Calu3 (cell line): ENCODE data around the gene HSD17B13. TPM values are rescaled to one million over a fixed set of nuclear protein-coding genes. Genes with fewer than 3 reads are reported as not detected.
"Not testable (repeated sequence)": the region's sequence is repeated elsewhere in the genome, so short reads cannot be mapped to it uniquely, and the experiment has no call there.

ENCODE experiments used
- BruUV-seq: library from RNA; stranded (reverse); fragments of 400-500 nt; replicated peaks from 2 replicates; lab custom pipeline; 2021; lab: Mats Ljungman, UMichigan
- CTCF ChIA-PET: fragments of 300-600 bp; sonication (Branson Sonifier 250); formaldehyde crosslinking; loops from one replicate; lab custom pipeline; 2022; ENCODE audit warnings: antibody characterized with exemption; lab: Charles Lee
- DNase-seq: peaks from one replicate; pipeline ENCODE4 v3.0.0; 2022
- H3K27ac Mint-ChIP-seq: one replicate; pipeline ENCODE4 v1.8.0; 2022; ENCODE audit warnings: mixed read lengths; ENCODE audit not compliant: unreplicated experiment
- H3K27me3 Mint-ChIP-seq: one replicate; pipeline ENCODE4 v1.8.0; 2022; ENCODE audit warnings: mixed read lengths; ENCODE audit not compliant: unreplicated experiment
- H3K36me3 Mint-ChIP-seq: one replicate; pipeline ENCODE4 v1.8.0; 2022; ENCODE audit warnings: mild to moderate bottlenecking, moderate library complexity, mixed read lengths; ENCODE audit not compliant: insufficient read depth, unreplicated experiment
- H3K4me1 Mint-ChIP-seq: one replicate; pipeline ENCODE4 v1.8.0; 2022; ENCODE audit warnings: mild to moderate bottlenecking, low read depth, mixed read lengths; ENCODE audit not compliant: unreplicated experiment
- H3K4me3 Mint-ChIP-seq: one replicate; pipeline ENCODE4 v1.8.0; 2022; ENCODE audit warnings: mild to moderate bottlenecking, low read depth, moderate library complexity, mixed read lengths; ENCODE audit not compliant: unreplicated experiment
- H3K9me3 Mint-ChIP-seq: one replicate; pipeline ENCODE4 v1.8.0; 2022; ENCODE audit warnings: low read depth, mixed read lengths; ENCODE audit not compliant: unreplicated experiment
- intact Hi-C: fragments of 100-400 bp; cut with micrococcal nuclease; formaldehyde crosslinking; loops from one replicate; pipeline ENCODE4 v1.10.0; 2022; ENCODE audit not compliant: unreplicated experiment
- total RNA-seq: library from RNA; stranded (reverse); gene quantifications from 2 replicates; pipeline ENCODE4 v1.2.3, GENCODE V29; 2022
- TF ChIP-seq, protein P1 (sequence below): fragments of 200-600 bp; IDR thresholded peaks from one replicate; pipeline ENCODE4 v1.8.0; 2022; ENCODE audit warnings: antibody characterized with exemption; ENCODE audit not compliant: unreplicated experiment

HSD17B13 gene
- total RNA-seq, 1 experiment from 2014 or later: not detected

DNA sequence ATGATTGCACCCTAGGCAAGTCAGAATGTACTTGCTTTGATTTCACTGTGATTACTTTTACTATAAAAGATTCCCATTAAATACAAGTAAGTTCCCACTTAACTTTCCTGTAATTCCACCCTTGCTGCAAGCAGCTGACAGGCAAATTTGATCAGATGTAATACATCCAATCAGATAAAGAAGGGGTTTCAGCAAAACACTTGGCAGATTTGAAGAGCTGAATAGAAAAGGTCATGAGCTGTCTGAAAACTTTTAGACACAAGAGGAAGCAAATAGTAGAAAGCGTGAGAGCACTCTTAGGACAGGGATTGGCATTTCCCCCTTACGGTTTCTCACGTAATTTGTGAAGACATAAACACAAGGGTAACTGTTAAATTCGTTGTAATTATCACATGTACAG, 22.8 kb downstream of the HSD17B13 start:
- Mint-ChIP-seq H3K27me3 (no peaks in the 10 kb centered on the region), H3K27ac (no peak overlapping the region), H3K9me3 (no peaks in the 10 kb centered on the region), H3K36me3 (no peaks in the 10 kb centered on the region), H3K4me1 (peaks cover 8% of the 10 kb centered on the region), H3K4me3 (no peak overlapping the region)
- BruUV-seq: no TSS peak
- no peak for DNase-seq
- CTCF ChIA-PET: no interaction called here
- intact Hi-C loops: no loop called here
- TF ChIP-seq, protein P1, sequence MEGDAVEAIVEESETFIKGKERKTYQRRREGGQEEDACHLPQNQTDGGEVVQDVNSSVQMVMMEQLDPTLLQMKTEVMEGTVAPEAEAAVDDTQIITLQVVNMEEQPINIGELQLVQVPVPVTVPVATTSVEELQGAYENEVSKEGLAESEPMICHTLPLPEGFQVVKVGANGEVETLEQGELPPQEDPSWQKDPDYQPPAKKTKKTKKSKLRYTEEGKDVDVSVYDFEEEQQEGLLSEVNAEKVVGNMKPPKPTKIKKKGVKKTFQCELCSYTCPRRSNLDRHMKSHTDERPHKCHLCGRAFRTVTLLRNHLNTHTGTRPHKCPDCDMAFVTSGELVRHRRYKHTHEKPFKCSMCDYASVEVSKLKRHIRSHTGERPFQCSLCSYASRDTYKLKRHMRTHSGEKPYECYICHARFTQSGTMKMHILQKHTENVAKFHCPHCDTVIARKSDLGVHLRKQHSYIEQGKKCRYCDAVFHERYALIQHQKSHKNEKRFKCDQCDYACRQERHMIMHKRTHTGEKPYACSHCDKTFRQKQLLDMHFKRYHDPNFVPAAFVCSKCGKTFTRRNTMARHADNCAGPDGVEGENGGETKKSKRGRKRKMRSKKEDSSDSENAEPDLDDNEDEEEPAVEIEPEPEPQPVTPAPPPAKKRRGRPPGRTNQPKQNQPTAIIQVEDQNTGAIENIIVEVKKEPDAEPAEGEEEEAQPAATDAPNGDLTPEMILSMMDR: no peak

GRCh38 chr4:87298362-87298761, 24.3 kb downstream of the HSD17B13 start:
- H3K9me3 Mint-ChIP-seq: peaks cover 2% of the 10 kb centered on the region
- no peak overlapping the region for H3K27ac Mint-ChIP-seq
- DNase-seq: no peak
- H3K4me3 Mint-ChIP-seq: no peak overlapping the region
- TF ChIP-seq, protein P1: no peak
- CTCF ChIA-PET: no interaction called here
- no TSS peak for BruUV-seq
- H3K36me3 Mint-ChIP-seq: no peaks in the 10 kb centered on the region
- H3K4me1 Mint-ChIP-seq: peaks cover 13% of the 10 kb centered on the region
- no peaks in the 10 kb centered on the region for H3K27me3 Mint-ChIP-seq
- intact Hi-C loops: no loop called here

DNA sequence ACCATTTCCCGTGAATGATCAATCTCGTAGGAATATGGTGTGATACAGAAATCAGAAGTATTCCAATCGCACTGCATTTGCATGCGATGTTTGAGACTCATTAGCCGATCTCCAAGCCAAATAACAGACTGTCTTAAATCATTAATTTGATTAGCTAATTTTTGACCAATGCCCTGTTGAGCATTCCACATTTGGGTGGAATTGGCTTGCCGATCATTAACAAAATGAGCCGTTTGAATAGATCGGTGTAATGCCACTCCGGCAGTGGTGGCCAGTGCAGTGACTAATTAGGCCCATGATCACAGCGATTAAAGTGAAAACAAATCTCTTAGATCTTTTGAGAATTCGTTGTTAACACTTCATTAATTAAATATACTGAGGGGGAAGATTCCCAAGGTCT, 27.8 kb downstream of the HSD17B13 start:
- H3K4me3 Mint-ChIP-seq, H3K36me3 Mint-ChIP-seq, intact Hi-C loops, BruUV-seq, CTCF ChIA-PET, DNase-seq, H3K27me3 Mint-ChIP-seq, H3K9me3 Mint-ChIP-seq, H3K27ac Mint-ChIP-seq: not testable (repeated sequence)
- peaks cover 13% of the 10 kb centered on the region for H3K4me1 Mint-ChIP-seq

DNA sequence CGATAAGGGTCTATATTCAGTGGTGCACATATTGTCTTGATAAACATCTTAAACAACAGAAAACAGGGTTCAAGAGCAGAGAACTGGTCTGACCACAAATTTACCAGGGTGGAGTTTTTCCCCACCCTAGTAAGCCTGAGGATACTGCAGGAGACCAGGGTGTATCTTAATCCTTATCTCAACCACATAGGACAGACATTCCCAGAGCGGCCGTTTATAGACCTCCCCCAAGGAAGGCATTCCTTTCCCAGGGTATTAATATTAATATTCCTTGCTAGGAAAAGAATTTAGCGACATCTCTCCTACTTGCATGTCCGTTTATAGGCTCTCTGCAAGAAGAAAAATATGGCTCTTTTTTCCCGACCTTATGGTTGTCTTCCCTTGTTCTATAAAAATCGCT, 28.8 kb downstream of the HSD17B13 start:
- DNase-seq, H3K27me3 Mint-ChIP-seq, intact Hi-C loops, H3K27ac Mint-ChIP-seq, H3K9me3 Mint-ChIP-seq, H3K36me3 Mint-ChIP-seq, BruUV-seq, H3K4me3 Mint-ChIP-seq, CTCF ChIA-PET: not testable (repeated sequence)
- peaks cover 13% of the 10 kb centered on the region for H3K4me1 Mint-ChIP-seq

DNA sequence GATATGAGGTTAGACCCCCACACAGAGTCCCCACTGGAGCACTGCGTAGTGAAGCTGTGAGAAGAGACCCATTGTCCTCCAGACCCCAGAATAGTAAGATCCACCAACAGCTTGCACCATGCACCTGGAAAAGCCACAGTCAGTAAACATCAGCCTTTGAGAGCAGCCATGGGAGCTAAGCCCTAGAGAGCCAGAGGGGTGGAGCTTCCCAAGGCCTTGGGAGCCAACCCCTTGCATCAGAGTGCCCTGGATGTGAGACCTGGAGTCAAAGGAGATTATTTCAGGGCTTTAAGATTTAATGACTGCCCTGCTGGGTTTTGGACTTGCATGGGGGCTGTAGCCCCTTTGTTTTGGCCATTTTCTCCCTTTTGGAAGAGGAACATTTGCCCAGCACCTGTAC, 35.7 kb downstream of the HSD17B13 start:
- DNase-seq: no peak
- Mint-ChIP-seq H3K36me3 (no peaks in the 10 kb centered on the region), H3K27ac (no peak overlapping the region), H3K4me1 (no peaks in the 10 kb centered on the region), H3K9me3 (peaks cover 6% of the 10 kb centered on the region), H3K27me3 (no peaks in the 10 kb centered on the region), H3K4me3 (no peak overlapping the region)
- BruUV-seq: no TSS peak
- TF ChIP-seq, protein P1: no peak
- intact Hi-C loops: no loop called here
- CTCF ChIA-PET: no interaction called here

DNA sequence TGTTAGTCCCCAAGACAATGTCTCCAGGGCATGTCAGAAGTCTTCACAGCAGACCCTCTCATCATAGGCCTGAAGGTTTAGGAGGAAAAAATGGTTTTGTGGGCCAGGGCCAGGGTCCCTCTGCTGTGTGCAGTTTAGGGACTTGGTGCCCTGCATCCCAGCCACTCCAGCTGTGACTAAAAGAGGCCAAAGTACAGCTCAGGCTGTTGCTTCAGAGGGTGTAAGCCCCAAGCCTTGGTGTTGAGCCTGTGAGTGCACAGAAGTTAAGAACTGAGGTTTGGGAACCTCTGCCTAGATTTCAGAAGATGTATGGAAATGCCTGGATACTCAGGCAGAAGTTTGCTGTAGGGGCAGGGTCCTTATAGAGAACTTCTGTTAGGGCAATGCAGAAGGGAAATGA, 38.4 kb downstream of the HSD17B13 start:
- DNase-seq, H3K27ac Mint-ChIP-seq, CTCF ChIA-PET, H3K27me3 Mint-ChIP-seq, H3K36me3 Mint-ChIP-seq, BruUV-seq, H3K9me3 Mint-ChIP-seq, H3K4me3 Mint-ChIP-seq, H3K4me1 Mint-ChIP-seq, intact Hi-C loops: not testable (repeated sequence)
